GM23338 (cell line): Measurements from ENCODE around the gene INPP5A. TPM values are rescaled to one million over a fixed set of nuclear protein-coding genes. Genes with fewer than 3 reads are reported as not detected.

ENCODE experiments used
- ATAC-seq: fragments of 200-7000 bp; cut with Tn5 transposase; 3 replicates; pipeline ENCODE4 v1.9.1; 2020
- DNase-seq: peaks from one replicate; pipeline ENCODE4 v3.0.0-alpha.2; 2015; ENCODE audit warnings: low spot score
- H2AFZ ChIP-seq: fragments of 200-600 bp; sonication (generic); 2 replicates; pipeline ENCODE4 v1.8.0; 2016; ENCODE audit warnings: antibody characterized with exemption, mild to moderate bottlenecking, moderate library complexity
- H3F3A ChIP-seq: fragments of 200-600 bp; sonication (generic); replicated peaks from 2 replicates; pipeline ENCODE4 v1.8.0; 2017; ENCODE audit warnings: antibody characterized with exemption, mixed run types, low read depth
- H3K27ac ChIP-seq: fragments of 200-600 bp; sonication (generic); 2 replicates; pipeline ENCODE4 v1.6.1; 2016; ENCODE audit warnings: low read depth
- H3K27me3 ChIP-seq: fragments of 200-600 bp; sonication (generic); 2 replicates; pipeline ENCODE4 v1.8.0; 2016; ENCODE audit warnings: mild to moderate bottlenecking, mixed run types, moderate library complexity; ENCODE audit not compliant: insufficient read depth
- H3K36me3 ChIP-seq: fragments of 200-600 bp; sonication (generic); 2 replicates; pipeline ENCODE4 v1.8.0; 2016; ENCODE audit warnings: mild to moderate bottlenecking; ENCODE audit not compliant: insufficient read depth
- H3K4me1 ChIP-seq: fragments of 200-600 bp; sonication (generic); 2 replicates; pipeline ENCODE4 v1.8.0; 2016; ENCODE audit warnings: mild to moderate bottlenecking, moderate library complexity; ENCODE audit not compliant: insufficient read depth
- H3K4me2 ChIP-seq: fragments of 200-600 bp; sonication (generic); 2 replicates; pipeline ENCODE4 v1.7.1; 2017; ENCODE audit warnings: mixed run types
- H3K4me3 ChIP-seq: fragments of 200-600 bp; sonication (generic); 2 replicates; pipeline ENCODE4 v1.6.1; 2016; ENCODE audit warnings: mixed run types
- H3K79me2 ChIP-seq: fragments of 200-600 bp; sonication (generic); replicated peaks from 2 replicates; pipeline ENCODE4 v1.8.0; 2017; ENCODE audit warnings: mild to moderate bottlenecking; ENCODE audit not compliant: insufficient read depth
- H3K9me2 ChIP-seq: fragments of 200-600 bp; sonication (generic); 2 replicates; pipeline ENCODE4 v1.8.0; 2017; ENCODE audit not compliant: insufficient read depth
- H4K20me1 ChIP-seq: fragments of 200-600 bp; sonication (generic); replicated peaks from 2 replicates; pipeline ENCODE4 v1.8.0; 2017; ENCODE audit warnings: mild to moderate bottlenecking; ENCODE audit not compliant: insufficient read depth
- H3K27ac Mint-ChIP-seq: 2 replicates; pipeline ENCODE4 v1.8.0; 2020; ENCODE audit warnings: inconsistent platforms, mild to moderate bottlenecking, moderate library complexity, mixed read lengths
- H3K27me3 Mint-ChIP-seq: 3 replicates; pipeline ENCODE4 v1.8.0; 2022; ENCODE audit warnings: low read depth, mild to moderate bottlenecking, moderate library complexity, mixed read lengths, inconsistent platforms; ENCODE audit not compliant: insufficient read depth, poor library complexity
- H3K36me3 Mint-ChIP-seq: 3 replicates; pipeline ENCODE4 v1.8.0; 2021; ENCODE audit warnings: low read depth, mild to moderate bottlenecking, inconsistent platforms, moderate library complexity, mixed read lengths
- H3K4me1 Mint-ChIP-seq: 3 replicates; pipeline ENCODE4 v1.8.0; 2020; ENCODE audit warnings: mild to moderate bottlenecking, inconsistent platforms, mixed read lengths
- H3K4me3 Mint-ChIP-seq: 3 replicates; pipeline ENCODE4 v1.8.0; 2021; ENCODE audit warnings: moderate library complexity, mild to moderate bottlenecking, inconsistent platforms, mixed read lengths
- H3K9me3 Mint-ChIP-seq: 3 replicates; pipeline ENCODE4 v1.8.0; 2020; ENCODE audit warnings: moderate library complexity, mild to moderate bottlenecking, inconsistent platforms, mixed read lengths
- CTCF ChIP-seq, 2 experiments: fragments of 200-600 bp in 1 of 2; sonication (generic) in 1 of 2; conservative IDR thresholded peaks; 2 replicates each; pipeline versions ENCODE4 v1.5.1 to v1.6.1; 2016 to 2017; ENCODE audit warnings: antibody characterized with exemption in 2 of 2, low read depth in 2 of 2, mild to moderate bottlenecking in 2 of 2, moderate library complexity in 1 of 2
- ETS1 ChIP-seq: IDR thresholded peaks from 2 replicates; pipeline ENCODE4 v1.6.1; 2016; ENCODE audit warnings: antibody characterized with exemption
- EZH2 ChIP-seq: fragments of 200-600 bp; sonication (generic); IDR thresholded peaks from one replicate; pipeline ENCODE4 v1.8.0; 2017; ENCODE audit warnings: antibody characterized with exemption, mild to moderate bottlenecking, low read depth; ENCODE audit not compliant: unreplicated experiment
- NANOG ChIP-seq: IDR thresholded peaks from 2 replicates; pipeline ENCODE4 v1.6.1; 2016; ENCODE audit warnings: antibody characterized with exemption, borderline replicate concordance
- POLR2AphosphoS5 ChIP-seq: IDR thresholded peaks from 2 replicates; pipeline ENCODE4 v1.6.1; 2016; ENCODE audit warnings: antibody characterized with exemption, low read depth
- REST ChIP-seq: IDR thresholded peaks from one replicate; pipeline ENCODE4 v1.6.1; 2018; ENCODE audit warnings: antibody characterized with exemption; ENCODE audit not compliant: unreplicated experiment
- STAT1 ChIP-seq: IDR thresholded peaks from one replicate; pipeline ENCODE4 v1.6.1; 2016; ENCODE audit warnings: antibody characterized with exemption; ENCODE audit not compliant: unreplicated experiment
- ZNF331 ChIP-seq: fragments of 250-450 bp; sonication (Bioruptor Pico); IDR thresholded peaks from 2 replicates; pipeline ENCODE4 v1.5.0; 2020; ENCODE audit warnings: low read depth, mild to moderate bottlenecking, moderate library complexity
- ZNF462 ChIP-seq: fragments of 250-450 bp; sonication (Bioruptor Pico); IDR thresholded peaks from 2 replicates; pipeline ENCODE4 v1.5.0; 2020; ENCODE audit warnings: mild to moderate bottlenecking, moderate library complexity
- polyA plus RNA-seq: library from polyadenylated mRNA; unstranded; fragments of >200 nt; fragmentation: Nextera tagmentation; extraction: Ambion mirVana; gene quantifications from 2 replicates; pipeline ENCODE4 v1.2.1, GENCODE V29; 2016
- total RNA-seq: library from RNA; depleted of rRNA; stranded (reverse); fragments of >200 nt; shearing (Covaris generic); gene quantifications from 2 replicates; pipeline ENCODE4 v1.2.3, GENCODE V29; 2014

Gene INPP5A
- total and polyA plus RNA-seq, 2 experiments from 2014 or later: 5.9 to 40.6 TPM

- no peak for TF ChIP-seq REST
- TF ChIP-seq POLR2AphosphoS5: no peak
- TF ChIP-seq STAT1: no peak
- no peak for TF ChIP-seq ETS1
These were observed 175.2 kb downstream of the INPP5A start (continued) for GRCh38 chr10:132712743-132713142.

- H3K79me2 ChIP-seq: no peaks in the 10 kb centered on the region
- no peaks in the 10 kb centered on the region for H3F3A ChIP-seq
- Mint-ChIP-seq H3K4me1 (peaks cover 20% of the 10 kb centered on the region), H3K27me3 (peaks cover 9% of the 10 kb centered on the region), H3K36me3 (peaks cover 2% of the 10 kb centered on the region; the same call in 2 of the 3 replicates), H3K9me3 (0 out of 3 replicates have a peak, but pooled peaks cover 5% of the 10 kb centered on the region), H3K27ac (no peak overlapping the region), H3K4me3 (no peak overlapping the region)
- peak; percentile 16 for ATAC-seq
- H3K4me2 ChIP-seq: no peak overlapping the region
- H4K20me1 ChIP-seq: no peaks in the 10 kb centered on the region
- no peak overlapping the region for H3K27ac ChIP-seq
- H3K27me3 ChIP-seq: no peaks in the 10 kb centered on the region
- H2AFZ ChIP-seq: no peak overlapping the region
- no peaks in the 10 kb centered on the region for H3K4me1 ChIP-seq
- no peak overlapping the region for H3K4me3 ChIP-seq
- H3K36me3 ChIP-seq: no peaks in the 10 kb centered on the region
- no peak for DNase-seq
- H3K9me2 ChIP-seq: no peaks in the 10 kb centered on the region
- TF ChIP-seq POLR2AphosphoS5: no peak
- no peak for TF ChIP-seq NANOG
- no peak for TF ChIP-seq EZH2
- TF ChIP-seq ETS1: no peak
- TF ChIP-seq STAT1: no peak
- no peak for TF ChIP-seq CTCF (conservative IDR thresholded peaks at IDR 0.05; ENCODE audit: low read depth in 2 of 2)
- TF ChIP-seq ZNF462 (CRISPR knock-in tag): no peak
- no peak for TF ChIP-seq ZNF331
These were observed 176.0 kb downstream of the INPP5A start for GRCh38 chr10:132713421-132714095.
